Measurements from ENCODE around the gene TMEM163. TPM values are rescaled to one million over a fixed set of nuclear protein-coding genes. Genes with fewer than 3 reads are reported as not detected.

TMEM163 gene
- total and polyA plus RNA-seq, 7 donors: 0.28 to 2.6 (median 1.1) TPM; not detected in 1

DNA sequence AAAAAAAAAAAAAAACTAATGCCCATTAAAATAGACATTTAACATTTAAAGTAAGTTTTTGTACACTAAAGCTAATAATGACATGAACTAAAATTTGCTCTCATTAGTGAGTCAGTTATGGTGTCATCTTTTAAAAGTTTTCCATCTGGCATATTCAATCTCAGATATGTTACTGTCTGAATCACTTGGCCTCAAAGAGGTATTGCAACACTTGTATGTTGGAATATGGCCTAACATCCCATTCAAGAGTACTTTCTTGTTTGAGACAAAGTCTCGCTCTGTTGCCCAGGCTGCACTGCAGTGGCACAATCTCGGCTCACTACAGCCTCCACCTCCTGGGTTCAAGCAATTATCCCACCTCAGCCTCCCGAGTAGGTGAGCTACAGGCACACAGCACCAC, 169.7 kb downstream of the TMEM163 start:
- H3K4me3 ChIP-seq: no peak overlapping the region
- no peak overlapping the region for H3K27ac ChIP-seq
- no peaks in the 10 kb centered on the region for H3K9me3 ChIP-seq
- 80 to 92% methylated on average over 3 of the region's 3 CpGs for WGBS, 2 donors
- no peaks in the 10 kb centered on the region for H3K36me3 ChIP-seq
- no peak for DNase-seq
- no peaks in the 10 kb centered on the region for H3K27me3 ChIP-seq
- intact Hi-C loops (cut with DNase I): no loop called here
- H3K4me1 ChIP-seq: no peaks in the 10 kb centered on the region
- no peak for TF ChIP-seq EP300 (IDR thresholded peaks at IDR 0.05)
- TF ChIP-seq, protein P1, sequence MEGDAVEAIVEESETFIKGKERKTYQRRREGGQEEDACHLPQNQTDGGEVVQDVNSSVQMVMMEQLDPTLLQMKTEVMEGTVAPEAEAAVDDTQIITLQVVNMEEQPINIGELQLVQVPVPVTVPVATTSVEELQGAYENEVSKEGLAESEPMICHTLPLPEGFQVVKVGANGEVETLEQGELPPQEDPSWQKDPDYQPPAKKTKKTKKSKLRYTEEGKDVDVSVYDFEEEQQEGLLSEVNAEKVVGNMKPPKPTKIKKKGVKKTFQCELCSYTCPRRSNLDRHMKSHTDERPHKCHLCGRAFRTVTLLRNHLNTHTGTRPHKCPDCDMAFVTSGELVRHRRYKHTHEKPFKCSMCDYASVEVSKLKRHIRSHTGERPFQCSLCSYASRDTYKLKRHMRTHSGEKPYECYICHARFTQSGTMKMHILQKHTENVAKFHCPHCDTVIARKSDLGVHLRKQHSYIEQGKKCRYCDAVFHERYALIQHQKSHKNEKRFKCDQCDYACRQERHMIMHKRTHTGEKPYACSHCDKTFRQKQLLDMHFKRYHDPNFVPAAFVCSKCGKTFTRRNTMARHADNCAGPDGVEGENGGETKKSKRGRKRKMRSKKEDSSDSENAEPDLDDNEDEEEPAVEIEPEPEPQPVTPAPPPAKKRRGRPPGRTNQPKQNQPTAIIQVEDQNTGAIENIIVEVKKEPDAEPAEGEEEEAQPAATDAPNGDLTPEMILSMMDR (IDR thresholded peaks at IDR 0.05): no peak
- TF ChIP-seq POLR2AphosphoS5 (IDR thresholded peaks at IDR 0.05): peak in 1 of 4 donors; percentile 38
- no peak for TF ChIP-seq POLR2A (IDR thresholded peaks at IDR 0.05)

DNA sequence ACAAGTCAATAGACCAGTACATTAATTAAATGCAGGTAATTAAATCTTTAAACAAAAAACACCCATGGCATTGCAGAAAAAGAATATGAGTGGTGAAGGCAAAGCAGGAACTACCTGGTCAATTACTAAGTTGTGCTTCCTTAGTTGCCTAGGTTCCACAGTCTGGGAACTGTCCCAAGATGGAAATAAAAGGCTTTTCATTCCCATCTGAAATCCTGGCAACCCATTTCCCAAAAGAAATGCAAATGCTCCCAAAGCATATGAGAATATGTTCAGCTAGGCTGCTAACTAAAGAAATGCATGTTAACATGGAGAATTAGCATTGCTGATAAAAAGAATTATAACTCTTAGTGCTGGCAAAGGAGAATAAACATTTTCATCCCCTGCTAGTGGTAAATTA, 177.8 kb downstream of the TMEM163 start:
- intact Hi-C loops (cut with DNase I): no loop called here
- Histone ChIP-seq H3K36me3 (no peaks in the 10 kb centered on the region), H3K27ac (no peak overlapping the region), H3K4me3 (no peak overlapping the region), H3K9me3 (no peaks in the 10 kb centered on the region), H3K27me3 (no peaks in the 10 kb centered on the region), H3K4me1 (no peaks in the 10 kb centered on the region)
- TF ChIP-seq POLR2AphosphoS5 (IDR thresholded peaks at IDR 0.05) (no peak), POLR2A (IDR thresholded peaks at IDR 0.05) (no peak), EP300 (IDR thresholded peaks at IDR 0.05) (no peak)
- TF ChIP-seq, protein P1 (IDR thresholded peaks at IDR 0.05): no peak
- no peak for DNase-seq

DNA sequence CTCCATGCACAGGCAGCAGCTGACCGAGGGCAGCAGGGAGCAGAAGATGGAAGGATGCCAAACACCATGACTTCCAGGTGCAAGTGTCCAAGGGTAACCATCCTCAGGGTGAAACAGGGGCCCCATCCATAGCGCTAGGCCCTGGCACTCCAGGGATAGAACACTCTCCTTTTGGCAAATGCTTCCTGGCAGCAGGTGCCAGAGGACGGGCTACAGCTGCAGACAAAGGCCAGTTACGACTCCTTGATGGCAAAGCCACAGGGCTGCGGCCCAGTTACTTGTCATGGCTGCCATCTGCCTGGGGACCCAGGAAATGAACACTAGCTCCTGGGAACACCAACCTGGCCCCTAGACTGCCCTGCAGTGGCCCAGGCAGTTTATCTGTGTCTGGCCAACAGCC, 178.8 kb downstream of the TMEM163 start:
- Histone ChIP-seq H3K27me3 (no peaks in the 10 kb centered on the region), H3K4me1 (no peaks in the 10 kb centered on the region), H3K36me3 (no peaks in the 10 kb centered on the region), H3K4me3 (no peak overlapping the region), H3K27ac (no peak overlapping the region), H3K9me3 (no peaks in the 10 kb centered on the region)
- 54 to 85% methylated on average over 5 of the region's 5 CpGs for WGBS, 2 donors
- DNase-seq: no peak
- no peak for TF ChIP-seq EP300 (IDR thresholded peaks at IDR 0.05)
- TF ChIP-seq, protein P1 (IDR thresholded peaks at IDR 0.05): no peak
- no peak for TF ChIP-seq POLR2A (IDR thresholded peaks at IDR 0.05)
- no peak for TF ChIP-seq POLR2AphosphoS5 (IDR thresholded peaks at IDR 0.05)
- intact Hi-C loops (cut with DNase I): no loop called here

DNA sequence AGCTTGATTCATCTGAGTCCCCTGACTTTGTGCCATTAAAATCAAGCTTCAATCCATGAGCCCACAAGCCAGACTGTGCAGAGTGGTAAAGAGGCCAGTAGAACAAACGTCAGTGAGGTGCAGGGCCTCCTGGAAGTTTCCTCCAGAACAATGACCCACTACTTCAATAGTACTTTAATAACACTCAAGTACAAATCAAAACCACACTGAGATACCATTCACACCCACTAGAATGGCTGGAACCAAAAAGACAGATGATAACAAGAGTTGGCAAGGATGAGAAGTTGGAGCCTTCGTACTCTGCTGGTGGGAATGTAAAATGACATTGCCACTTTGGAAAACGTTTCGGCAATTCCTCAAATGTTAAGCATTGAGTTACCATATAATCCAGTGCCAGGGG, 181.1 kb downstream of the TMEM163 start:
- intact Hi-C loops (cut with DNase I): no loop called here
- 72 to 94% methylated on average over 4 of the region's 4 CpGs for WGBS, 2 donors
- Histone ChIP-seq H3K9me3 (no peaks in the 10 kb centered on the region), H3K4me3 (no peak overlapping the region), H3K4me1 (no peaks in the 10 kb centered on the region), H3K27me3 (no peaks in the 10 kb centered on the region), H3K36me3 (no peaks in the 10 kb centered on the region), H3K27ac (no peak overlapping the region)
- DNase-seq: no peak
- TF ChIP-seq POLR2AphosphoS5 (IDR thresholded peaks at IDR 0.05) (no peak), POLR2A (IDR thresholded peaks at IDR 0.05) (no peak), EP300 (IDR thresholded peaks at IDR 0.05) (no peak)
- TF ChIP-seq, protein P1 (IDR thresholded peaks at IDR 0.05): no peak

DNA sequence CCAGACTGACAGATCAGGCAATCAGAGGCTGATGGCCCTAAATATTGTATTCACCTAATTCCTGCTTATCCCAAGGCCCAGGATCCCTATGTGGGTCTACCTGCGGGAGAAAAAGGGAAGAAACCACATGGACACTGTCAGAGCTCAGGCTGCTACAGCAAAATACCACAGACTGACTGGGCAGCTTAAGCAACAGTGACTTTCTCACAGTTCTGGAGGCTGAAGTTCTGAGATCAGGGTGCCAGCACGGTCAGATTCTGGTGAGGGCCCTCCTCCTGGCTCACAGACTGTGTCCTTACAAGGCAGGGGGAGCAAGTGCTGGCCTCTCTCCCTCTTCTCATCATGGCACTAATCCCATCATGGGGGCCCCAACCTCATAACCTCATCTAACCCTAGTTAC, 181.7 kb downstream of the TMEM163 start:
- WGBS, 2 donors: 77 to 88% methylated on average over 2 of the region's 2 CpGs
- intact Hi-C loops (cut with DNase I): no loop called here
- H3K9me3 ChIP-seq: no peaks in the 10 kb centered on the region

More for the DNA sequence above, 181.7 kb downstream of the TMEM163 start:
- TF ChIP-seq, protein P1 (IDR thresholded peaks at IDR 0.05): no peak
- TF ChIP-seq POLR2AphosphoS5 (IDR thresholded peaks at IDR 0.05) (no peak), EP300 (IDR thresholded peaks at IDR 0.05) (no peak), POLR2A (IDR thresholded peaks at IDR 0.05) (no peak)
- H3K4me3 ChIP-seq: no peak overlapping the region
- H3K27ac ChIP-seq: no peak overlapping the region
- H3K36me3 ChIP-seq: no peaks in the 10 kb centered on the region
- H3K27me3 ChIP-seq: no peaks in the 10 kb centered on the region
- DNase-seq: no peak
- no peaks in the 10 kb centered on the region for H3K4me1 ChIP-seq
